HEK293 (cell line): ENCODE results near the gene NXPH1.

Experiments
- CTCF ChIA-PET: fragments of 350-600 bp; formaldehyde crosslinking; extraction: SDS; loops from one replicate; lab custom pipeline; 2021; ENCODE audit warnings: antibody characterized with exemption; lab: Yijun Ruan, JAX
- POLR2A ChIA-PET: fragments of 300-600 bp; formaldehyde crosslinking; extraction: SDS; loops from one replicate; lab custom pipeline; 2020; ENCODE audit warnings: antibody characterized with exemption, inconsistent platforms; lab: Yijun Ruan, JAX
- H3K27ac ChIP-seq: fragments of 200-500 bp; sonication (Bioruptor generic); 2 replicates; pipeline ENCODE4 v1.5.1; 2014; ENCODE audit warnings: low read depth, low read length, control low read depth, inconsistent platforms; ENCODE audit errors: extremely low read depth
- H3K36me3 ChIP-seq, 2 experiments: fragments of 200-500 bp in 1 of 2; sonication (Bioruptor generic) in 1 of 2; 1 replicate in 1 of 2; 2 replicates in 1 of 2; pipeline ENCODE4 v1.5.1; 2014 to 2017; ENCODE audit warnings: inconsistent platforms in 2 of 2, low read length in 2 of 2; ENCODE audit not compliant: control insufficient read depth in 2 of 2, insufficient read depth in 1 of 2
- H3K4me1 ChIP-seq: fragments of 200-500 bp; sonication (Bioruptor generic); 2 replicates; pipeline ENCODE4 v1.5.1; 2014; ENCODE audit warnings: mild to moderate bottlenecking, low read length, inconsistent platforms; ENCODE audit not compliant: control insufficient read depth, insufficient read depth
- H3K4me3 ChIP-seq: 2 replicates; pipeline ENCODE4 v1.5.1; 2011; ENCODE audit warnings: low read depth, mild to moderate bottlenecking, control low read depth, low read length, moderate library complexity
- H3K9me3 ChIP-seq: fragments of 200-500 bp; sonication (Bioruptor generic); 2 replicates; pipeline ENCODE4 v1.5.1; 2014; ENCODE audit warnings: low read depth, low read length, inconsistent platforms; ENCODE audit not compliant: control insufficient read depth, insufficient read depth
- EGR2 ChIP-seq: fragments of 450-650 bp; formaldehyde crosslinking; IDR thresholded peaks from 2 replicates; pipeline ENCODE4 v1.5.1; 2016; ENCODE audit warnings: low read depth, missing biosample characterization, missing genetic modification characterization
- FEZF1 ChIP-seq: fragments of 450-650 bp; formaldehyde crosslinking; IDR thresholded peaks from 2 replicates; pipeline ENCODE4 v1.5.1; 2016; ENCODE audit warnings: missing biosample characterization, missing genetic modification characterization
- GLIS1 ChIP-seq: fragments of 450-650 bp; formaldehyde crosslinking; IDR thresholded peaks from 2 replicates; pipeline ENCODE4 v1.5.1; 2016; ENCODE audit warnings: missing biosample characterization, missing genetic modification characterization
- GLIS2 ChIP-seq: fragments of 450-650 bp; formaldehyde crosslinking; IDR thresholded peaks from 2 replicates; pipeline ENCODE4 v1.5.1; 2016; ENCODE audit warnings: missing biosample characterization, missing genetic modification characterization
- SCRT2 ChIP-seq: fragments of 450-650 bp; formaldehyde crosslinking; IDR thresholded peaks from 2 replicates; pipeline ENCODE4 v1.5.1; 2016; ENCODE audit warnings: missing biosample characterization, missing genetic modification characterization
- SP7 ChIP-seq: fragments of 450-650 bp; formaldehyde crosslinking; IDR thresholded peaks from 2 replicates; pipeline ENCODE4 v1.5.1; 2016; ENCODE audit warnings: missing biosample characterization, missing genetic modification characterization
- ZBTB20 ChIP-seq: fragments of 450-650 bp; formaldehyde crosslinking; IDR thresholded peaks from 2 replicates; pipeline ENCODE4 v1.5.1; 2016; ENCODE audit warnings: missing biosample characterization, missing genetic modification characterization
- ZBTB8A ChIP-seq: fragments of 450-650 bp; formaldehyde crosslinking; IDR thresholded peaks from 2 replicates; pipeline ENCODE4 v1.5.1; 2016; ENCODE audit warnings: missing biosample characterization, missing genetic modification characterization
- ZFHX2 ChIP-seq: fragments of 450-650 bp; formaldehyde crosslinking; conservative IDR thresholded peaks from 2 replicates; pipeline ENCODE4 v1.5.1; 2016; ENCODE audit warnings: missing biosample characterization, missing genetic modification characterization
- ZFP69B ChIP-seq: fragments of 450-650 bp; formaldehyde crosslinking; IDR thresholded peaks from 2 replicates; pipeline ENCODE4 v1.5.1; 2016; ENCODE audit warnings: missing biosample characterization, missing genetic modification characterization
- ZIC2 ChIP-seq: fragments of 450-650 bp; formaldehyde crosslinking; IDR thresholded peaks from 2 replicates; pipeline ENCODE4 v1.5.1; 2016; ENCODE audit warnings: missing biosample characterization, missing genetic modification characterization
- ZNF146 ChIP-seq: fragments of 450-650 bp; formaldehyde crosslinking; IDR thresholded peaks from 2 replicates; pipeline ENCODE4 v1.5.1; 2016; ENCODE audit warnings: missing biosample characterization, missing genetic modification characterization
- ZNF155 ChIP-seq: fragments of 450-650 bp; formaldehyde crosslinking; IDR thresholded peaks from 2 replicates; pipeline ENCODE4 v1.5.1; 2016; ENCODE audit warnings: missing biosample characterization, missing genetic modification characterization
- ZNF311 ChIP-seq: fragments of 450-650 bp; formaldehyde crosslinking; IDR thresholded peaks from 2 replicates; pipeline ENCODE4 v1.5.1; 2017; ENCODE audit warnings: missing biosample characterization, missing genetic modification characterization, borderline replicate concordance
- ZNF335 ChIP-seq: fragments of 450-650 bp; formaldehyde crosslinking; conservative IDR thresholded peaks from 2 replicates; pipeline ENCODE4 v1.5.1; 2016; ENCODE audit warnings: missing biosample characterization, missing genetic modification characterization
- ZNF341 ChIP-seq: fragments of 450-650 bp; formaldehyde crosslinking; IDR thresholded peaks from 2 replicates; pipeline ENCODE4; 2016; ENCODE audit warnings: low read depth, missing biosample characterization, missing genetic modification characterization
- ZNF558 ChIP-seq: fragments of 450-650 bp; formaldehyde crosslinking; IDR thresholded peaks from 2 replicates; pipeline ENCODE4 v1.5.1; 2016; ENCODE audit warnings: missing biosample characterization, missing genetic modification characterization
- ZNF658 ChIP-seq: fragments of 450-650 bp; formaldehyde crosslinking; IDR thresholded peaks from 2 replicates; pipeline ENCODE4; 2016; ENCODE audit warnings: missing biosample characterization, missing genetic modification characterization
- TF ChIP-seq, protein P1 (sequence below): fragments of 450-650 bp; formaldehyde crosslinking; IDR thresholded peaks from 2 replicates; pipeline ENCODE4 v1.5.1; 2016; ENCODE audit warnings: missing biosample characterization, missing genetic modification characterization
- TF ChIP-seq, protein P2 (sequence below): fragments of 450-650 bp; formaldehyde crosslinking; IDR thresholded peaks from 2 replicates; pipeline ENCODE4 v1.5.1; 2016; ENCODE audit warnings: missing biosample characterization, missing genetic modification characterization
- TF ChIP-seq, protein P3 (sequence below): fragments of 450-650 bp; formaldehyde crosslinking; IDR thresholded peaks from 2 replicates; pipeline ENCODE4 v1.5.1; 2017; ENCODE audit warnings: missing biosample characterization, missing genetic modification characterization
- TF ChIP-seq, protein P4 (sequence below): fragments of 450-650 bp; formaldehyde crosslinking; IDR thresholded peaks from 2 replicates; pipeline ENCODE4 v1.5.1; 2016; ENCODE audit warnings: missing biosample characterization, missing genetic modification characterization
- TF ChIP-seq, protein P5 (sequence below): fragments of 450-650 bp; formaldehyde crosslinking; IDR thresholded peaks from 2 replicates; pipeline ENCODE4 v1.5.1; 2016; ENCODE audit warnings: missing biosample characterization, missing genetic modification characterization

Gene NXPH1

DNA sequence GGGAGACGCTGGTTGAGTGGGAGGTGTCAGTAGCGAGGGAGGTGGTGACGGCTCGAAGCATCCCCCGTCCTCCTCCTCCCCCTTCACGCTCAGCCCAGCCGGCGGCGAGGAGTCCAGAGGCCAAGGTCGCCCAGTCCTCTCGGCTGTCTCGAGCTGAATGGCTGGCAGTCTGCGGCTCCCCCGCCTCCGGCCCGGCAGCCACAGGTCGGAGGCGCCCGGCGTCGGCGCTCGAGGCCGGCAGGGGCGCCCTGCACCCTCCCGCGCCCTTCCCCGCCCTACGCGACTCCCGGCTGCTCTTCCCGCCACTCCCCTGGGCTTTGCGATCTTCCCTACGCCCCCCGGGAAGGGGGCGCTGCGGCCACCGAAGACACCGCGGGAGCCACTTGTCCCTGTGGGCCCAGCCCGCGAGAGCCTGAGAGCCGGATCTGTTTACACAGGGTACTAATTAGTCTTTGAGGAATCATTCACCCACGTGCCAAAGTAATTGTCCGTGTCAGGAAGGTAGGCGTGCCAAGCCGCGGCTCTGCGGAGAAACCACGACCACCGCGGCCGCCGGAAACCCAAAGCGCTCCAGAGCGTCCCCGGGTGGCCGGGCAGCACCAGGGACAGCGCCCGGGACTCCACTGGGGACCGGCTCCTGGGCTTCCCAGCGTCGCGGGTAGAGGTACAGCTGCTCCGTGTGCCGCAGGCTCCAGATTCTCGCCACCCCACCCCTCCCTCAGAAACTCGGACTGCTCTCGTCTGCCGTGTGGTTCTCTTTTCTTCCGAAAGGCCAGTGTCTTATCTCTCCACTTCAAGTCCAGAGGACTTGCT is at the start of gene NXPH1:
Gene NXPH1, plus strand, starts transcription at position 133 of the 813 bp plus-strand sequence.
- no peak within 1 kb of the TSS for H3K27ac ChIP-seq
- POLR2A ChIA-PET: no interaction called here
- TF ChIP-seq, protein P1, sequence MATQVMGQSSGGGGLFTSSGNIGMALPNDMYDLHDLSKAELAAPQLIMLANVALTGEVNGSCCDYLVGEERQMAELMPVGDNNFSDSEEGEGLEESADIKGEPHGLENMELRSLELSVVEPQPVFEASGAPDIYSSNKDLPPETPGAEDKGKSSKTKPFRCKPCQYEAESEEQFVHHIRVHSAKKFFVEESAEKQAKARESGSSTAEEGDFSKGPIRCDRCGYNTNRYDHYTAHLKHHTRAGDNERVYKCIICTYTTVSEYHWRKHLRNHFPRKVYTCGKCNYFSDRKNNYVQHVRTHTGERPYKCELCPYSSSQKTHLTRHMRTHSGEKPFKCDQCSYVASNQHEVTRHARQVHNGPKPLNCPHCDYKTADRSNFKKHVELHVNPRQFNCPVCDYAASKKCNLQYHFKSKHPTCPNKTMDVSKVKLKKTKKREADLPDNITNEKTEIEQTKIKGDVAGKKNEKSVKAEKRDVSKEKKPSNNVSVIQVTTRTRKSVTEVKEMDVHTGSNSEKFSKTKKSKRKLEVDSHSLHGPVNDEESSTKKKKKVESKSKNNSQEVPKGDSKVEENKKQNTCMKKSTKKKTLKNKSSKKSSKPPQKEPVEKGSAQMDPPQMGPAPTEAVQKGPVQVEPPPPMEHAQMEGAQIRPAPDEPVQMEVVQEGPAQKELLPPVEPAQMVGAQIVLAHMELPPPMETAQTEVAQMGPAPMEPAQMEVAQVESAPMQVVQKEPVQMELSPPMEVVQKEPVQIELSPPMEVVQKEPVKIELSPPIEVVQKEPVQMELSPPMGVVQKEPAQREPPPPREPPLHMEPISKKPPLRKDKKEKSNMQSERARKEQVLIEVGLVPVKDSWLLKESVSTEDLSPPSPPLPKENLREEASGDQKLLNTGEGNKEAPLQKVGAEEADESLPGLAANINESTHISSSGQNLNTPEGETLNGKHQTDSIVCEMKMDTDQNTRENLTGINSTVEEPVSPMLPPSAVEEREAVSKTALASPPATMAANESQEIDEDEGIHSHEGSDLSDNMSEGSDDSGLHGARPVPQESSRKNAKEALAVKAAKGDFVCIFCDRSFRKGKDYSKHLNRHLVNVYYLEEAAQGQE (tag by site-specific recombination): peak; percentile 97
- TF ChIP-seq ZBTB20: 0 out of 2 replicates have a peak, but pooled peaks have one; percentile 6
- TF ChIP-seq, protein P2, sequence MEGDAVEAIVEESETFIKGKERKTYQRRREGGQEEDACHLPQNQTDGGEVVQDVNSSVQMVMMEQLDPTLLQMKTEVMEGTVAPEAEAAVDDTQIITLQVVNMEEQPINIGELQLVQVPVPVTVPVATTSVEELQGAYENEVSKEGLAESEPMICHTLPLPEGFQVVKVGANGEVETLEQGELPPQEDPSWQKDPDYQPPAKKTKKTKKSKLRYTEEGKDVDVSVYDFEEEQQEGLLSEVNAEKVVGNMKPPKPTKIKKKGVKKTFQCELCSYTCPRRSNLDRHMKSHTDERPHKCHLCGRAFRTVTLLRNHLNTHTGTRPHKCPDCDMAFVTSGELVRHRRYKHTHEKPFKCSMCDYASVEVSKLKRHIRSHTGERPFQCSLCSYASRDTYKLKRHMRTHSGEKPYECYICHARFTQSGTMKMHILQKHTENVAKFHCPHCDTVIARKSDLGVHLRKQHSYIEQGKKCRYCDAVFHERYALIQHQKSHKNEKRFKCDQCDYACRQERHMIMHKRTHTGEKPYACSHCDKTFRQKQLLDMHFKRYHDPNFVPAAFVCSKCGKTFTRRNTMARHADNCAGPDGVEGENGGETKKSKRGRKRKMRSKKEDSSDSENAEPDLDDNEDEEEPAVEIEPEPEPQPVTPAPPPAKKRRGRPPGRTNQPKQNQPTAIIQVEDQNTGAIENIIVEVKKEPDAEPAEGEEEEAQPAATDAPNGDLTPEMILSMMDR: peak; percentile 25; the same call in 1 of the 2 replicates
- TF ChIP-seq ZNF341: peak; percentile 94
- no peak for TF ChIP-seq ZNF155 (tag by site-specific recombination)
- TF ChIP-seq ZNF311: no peak
- TF ChIP-seq ZFHX2 (tag by site-specific recombination): peak; percentile 60
- TF ChIP-seq ZNF146 (tag by site-specific recombination): no peak
- TF ChIP-seq, protein P3, sequence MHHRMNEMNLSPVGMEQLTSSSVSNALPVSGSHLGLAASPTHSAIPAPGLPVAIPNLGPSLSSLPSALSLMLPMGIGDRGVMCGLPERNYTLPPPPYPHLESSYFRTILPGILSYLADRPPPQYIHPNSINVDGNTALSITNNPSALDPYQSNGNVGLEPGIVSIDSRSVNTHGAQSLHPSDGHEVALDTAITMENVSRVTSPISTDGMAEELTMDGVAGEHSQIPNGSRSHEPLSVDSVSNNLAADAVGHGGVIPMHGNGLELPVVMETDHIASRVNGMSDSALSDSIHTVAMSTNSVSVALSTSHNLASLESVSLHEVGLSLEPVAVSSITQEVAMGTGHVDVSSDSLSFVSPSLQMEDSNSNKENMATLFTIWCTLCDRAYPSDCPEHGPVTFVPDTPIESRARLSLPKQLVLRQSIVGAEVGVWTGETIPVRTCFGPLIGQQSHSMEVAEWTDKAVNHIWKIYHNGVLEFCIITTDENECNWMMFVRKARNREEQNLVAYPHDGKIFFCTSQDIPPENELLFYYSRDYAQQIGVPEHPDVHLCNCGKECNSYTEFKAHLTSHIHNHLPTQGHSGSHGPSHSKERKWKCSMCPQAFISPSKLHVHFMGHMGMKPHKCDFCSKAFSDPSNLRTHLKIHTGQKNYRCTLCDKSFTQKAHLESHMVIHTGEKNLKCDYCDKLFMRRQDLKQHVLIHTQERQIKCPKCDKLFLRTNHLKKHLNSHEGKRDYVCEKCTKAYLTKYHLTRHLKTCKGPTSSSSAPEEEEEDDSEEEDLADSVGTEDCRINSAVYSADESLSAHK (tag by site-specific recombination): no peak
- peak; percentile 77 for TF ChIP-seq SCRT2 (tag by site-specific recombination)
- peak; percentile 56; the same call in 1 of the 2 replicates for TF ChIP-seq ZBTB8A (tag by site-specific recombination)
- TF ChIP-seq ZNF658: no peak
- TF ChIP-seq SP7: peak; percentile 71
- peak; percentile 97 for TF ChIP-seq GLIS1 (tag by site-specific recombination)
- no peak for TF ChIP-seq ZNF558 (tag by site-specific recombination)
- peak; percentile 57 for TF ChIP-seq ZNF335 (tag by site-specific recombination)
- peak; percentile 65 for TF ChIP-seq GLIS2 (tag by site-specific recombination)
- TF ChIP-seq, protein P4, sequence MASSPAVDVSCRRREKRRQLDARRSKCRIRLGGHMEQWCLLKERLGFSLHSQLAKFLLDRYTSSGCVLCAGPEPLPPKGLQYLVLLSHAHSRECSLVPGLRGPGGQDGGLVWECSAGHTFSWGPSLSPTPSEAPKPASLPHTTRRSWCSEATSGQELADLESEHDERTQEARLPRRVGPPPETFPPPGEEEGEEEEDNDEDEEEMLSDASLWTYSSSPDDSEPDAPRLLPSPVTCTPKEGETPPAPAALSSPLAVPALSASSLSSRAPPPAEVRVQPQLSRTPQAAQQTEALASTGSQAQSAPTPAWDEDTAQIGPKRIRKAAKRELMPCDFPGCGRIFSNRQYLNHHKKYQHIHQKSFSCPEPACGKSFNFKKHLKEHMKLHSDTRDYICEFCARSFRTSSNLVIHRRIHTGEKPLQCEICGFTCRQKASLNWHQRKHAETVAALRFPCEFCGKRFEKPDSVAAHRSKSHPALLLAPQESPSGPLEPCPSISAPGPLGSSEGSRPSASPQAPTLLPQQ (tag by site-specific recombination): peak; percentile 87
- peak; percentile 57; the same call in 1 of the 2 replicates for TF ChIP-seq ZFP69B (tag by site-specific recombination)
- TF ChIP-seq, protein P5, sequence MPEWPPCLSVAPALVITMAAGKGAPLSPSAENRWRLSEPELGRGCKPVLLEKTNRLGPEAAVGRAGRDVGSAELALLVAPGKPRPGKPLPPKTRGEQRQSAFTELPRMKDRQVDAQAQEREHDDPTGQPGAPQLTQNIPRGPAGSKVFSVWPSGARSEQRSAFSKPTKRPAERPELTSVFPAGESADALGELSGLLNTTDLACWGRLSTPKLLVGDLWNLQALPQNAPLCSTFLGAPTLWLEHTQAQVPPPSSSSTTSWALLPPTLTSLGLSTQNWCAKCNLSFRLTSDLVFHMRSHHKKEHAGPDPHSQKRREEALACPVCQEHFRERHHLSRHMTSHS (tag by site-specific recombination): no peak
- peak; percentile 31; the same call in 1 of the 2 replicates for TF ChIP-seq EGR2 (tag by site-specific recombination)
- TF ChIP-seq FEZF1: no peak
- peak; percentile 71 for TF ChIP-seq ZIC2 (tag by site-specific recombination)
- no peaks in the 10 kb centered on the region for H3K4me1 ChIP-seq
- CTCF ChIA-PET: interaction anchor here (1.1 kb wide), 1 partner anchor 16 kb away, joined by 5 read pairs; no protein-coding TSS in a partner anchor
- H3K36me3 ChIP-seq: no peaks in the 10 kb centered on the region
- H3K9me3 ChIP-seq: no peaks in the 10 kb centered on the region
- H3K4me3 ChIP-seq: no peak within 1 kb of the TSS; the same call in none of the 2 replicates
